GM15510 (cell line): Measurements from ENCODE around the gene TLX1.

Source experiments
- POLR2A ChIP-seq: IDR thresholded peaks from 3 replicates; pipeline ENCODE4 v1.6.1; 2011; ENCODE audit warnings: borderline replicate concordance; ENCODE audit not compliant: insufficient read length; ENCODE audit errors: extremely low read depth

TLX1 gene

DNA sequence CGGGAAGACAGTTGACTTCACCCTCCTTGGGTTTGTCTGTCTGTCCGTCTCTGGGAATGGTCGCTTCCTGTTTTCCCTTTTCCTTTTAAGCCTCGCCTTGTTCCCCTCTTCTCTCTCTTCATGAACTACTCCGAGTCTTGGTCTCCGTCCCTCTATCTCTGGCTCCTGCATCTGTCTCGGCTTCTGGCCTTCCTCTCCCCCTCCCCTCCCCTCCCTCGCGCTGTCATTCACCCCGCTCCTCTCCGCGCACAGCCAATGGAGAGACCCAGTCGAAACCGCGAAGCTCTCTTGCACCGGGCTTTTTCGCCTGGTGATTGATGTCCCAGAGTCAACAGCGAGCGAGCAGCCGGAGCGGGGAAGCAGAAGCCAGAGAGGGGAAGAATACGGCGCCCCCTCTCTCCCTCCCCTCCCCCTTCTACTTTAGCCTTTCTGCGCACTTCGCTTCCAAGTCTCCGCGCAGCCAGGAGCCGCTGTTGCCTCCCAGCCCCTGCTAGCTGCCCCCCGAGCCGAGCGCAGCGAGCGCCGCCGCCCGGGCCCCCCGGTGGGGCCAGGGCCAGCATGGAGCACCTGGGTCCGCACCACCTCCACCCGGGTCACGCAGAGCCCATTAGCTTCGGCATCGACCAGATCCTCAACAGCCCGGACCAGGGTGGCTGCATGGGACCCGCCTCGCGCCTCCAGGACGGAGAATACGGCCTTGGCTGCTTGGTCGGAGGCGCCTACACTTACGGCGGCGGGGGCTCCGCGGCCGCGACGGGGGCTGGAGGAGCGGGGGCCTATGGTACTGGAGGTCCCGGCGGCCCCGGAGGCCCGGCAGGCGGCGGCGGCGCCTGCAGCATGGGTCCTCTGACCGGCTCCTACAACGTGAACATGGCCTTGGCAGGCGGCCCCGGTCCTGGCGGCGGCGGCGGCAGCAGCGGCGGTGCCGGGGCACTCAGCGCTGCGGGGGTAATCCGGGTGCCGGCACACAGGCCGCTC, at the start of gene TLX1:
Gene TLX1, plus strand, starts transcription at position 317 of the 978 bp plus-strand sequence. Its CDS starts 242 bp downstream, at position 559.
- TF ChIP-seq POLR2A = no peak

DNA sequence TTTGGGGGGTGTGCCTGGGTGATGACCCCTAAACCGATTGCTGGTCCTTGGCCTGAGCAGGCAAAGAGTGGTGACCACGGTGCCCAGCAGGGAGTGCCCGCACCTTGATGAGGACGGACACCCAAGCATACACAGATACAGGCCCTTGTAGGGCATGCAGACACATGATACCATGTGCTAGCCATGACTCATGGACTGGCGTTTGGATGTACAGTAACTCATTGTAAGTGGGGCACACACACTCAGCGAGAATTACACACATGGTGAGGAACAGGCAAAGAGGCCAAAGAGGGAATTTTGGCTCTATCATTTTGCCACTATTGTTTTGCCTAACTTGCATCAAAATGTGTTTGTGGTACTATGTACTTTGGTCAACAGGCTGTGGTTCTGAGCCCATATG, 45.3 kb upstream of the TLX1 start:
- no peak for TF ChIP-seq POLR2A

DNA sequence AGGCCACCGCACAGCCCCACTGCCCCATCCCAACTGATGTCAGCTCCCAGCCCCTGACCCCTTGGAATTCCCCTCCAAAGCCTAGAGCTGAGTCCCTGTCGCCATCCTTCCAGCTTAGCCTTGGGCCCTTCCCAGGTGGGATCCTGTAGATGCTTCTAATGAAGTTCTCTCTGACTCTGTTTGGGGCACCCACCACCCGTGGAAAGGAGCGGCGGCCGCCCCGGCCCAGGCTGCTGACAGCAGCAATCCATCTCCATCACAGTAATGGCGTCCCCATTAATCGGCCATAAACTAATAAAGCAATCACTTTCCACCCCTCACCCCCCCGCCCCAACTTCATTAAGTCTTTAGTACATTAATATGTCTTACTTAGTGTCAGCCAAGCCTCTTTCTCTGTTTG, 43.7 kb upstream of the TLX1 start:
- TF ChIP-seq POLR2A = no peak

DNA sequence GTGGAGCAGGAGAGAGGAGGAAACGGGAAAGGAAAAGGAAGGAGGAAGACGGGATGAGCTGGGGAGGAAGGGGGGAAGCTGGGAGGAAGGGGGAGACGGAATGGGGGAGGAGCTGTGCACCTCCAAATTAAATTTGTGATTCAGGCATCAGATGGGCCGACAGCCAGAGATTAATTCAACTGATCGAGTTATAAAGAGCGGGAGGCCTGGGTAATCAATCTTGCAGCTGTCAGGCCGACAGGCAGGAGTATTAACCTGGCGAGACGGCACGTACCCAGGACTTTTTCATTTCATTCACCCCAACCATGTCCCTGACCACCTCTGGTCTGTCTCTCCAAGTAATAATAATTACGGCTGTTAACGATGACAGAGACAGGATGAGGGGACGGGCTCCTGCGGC, 43.1 kb upstream of the TLX1 start:
- TF ChIP-seq POLR2A = no peak

DNA sequence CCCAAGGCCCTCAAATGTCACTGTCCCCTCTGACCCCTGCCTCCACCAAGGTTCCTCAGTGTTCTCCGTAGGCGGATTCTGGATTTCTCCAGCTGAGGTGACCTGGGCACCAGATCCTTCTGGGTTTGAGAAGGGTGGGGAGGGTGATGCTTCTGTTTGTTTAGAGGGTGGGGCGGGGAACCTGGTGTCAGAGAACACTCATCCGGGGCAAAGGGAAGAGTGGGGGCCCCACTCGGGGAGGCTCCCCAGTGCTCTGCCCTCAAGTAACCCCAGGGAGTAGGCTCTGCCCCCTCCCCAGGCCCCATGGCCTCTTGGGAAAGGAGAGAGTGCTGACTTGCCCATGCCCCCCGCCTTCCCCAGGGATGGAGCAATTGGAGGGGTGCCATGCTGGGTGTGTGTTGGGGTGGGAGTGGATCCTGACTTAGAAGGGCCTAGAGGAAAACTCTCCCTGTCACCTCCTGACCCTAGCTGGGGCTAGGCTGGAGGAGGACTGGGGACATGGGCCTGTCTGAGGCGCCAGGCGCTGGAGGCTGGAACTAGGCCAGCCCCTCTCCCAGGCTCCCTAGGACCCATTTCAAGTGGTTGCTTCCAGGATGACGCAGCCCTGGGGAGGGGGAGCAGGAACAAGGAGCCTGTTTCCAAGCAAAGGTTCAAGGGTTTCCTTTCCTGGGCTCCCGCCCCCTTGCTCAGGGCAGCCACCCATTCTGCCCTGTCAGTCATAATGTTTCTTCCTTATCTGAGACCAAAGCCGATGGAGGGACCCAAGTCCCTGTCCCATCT, 41.4 kb upstream of the TLX1 start:
- no peak for TF ChIP-seq POLR2A

DNA sequence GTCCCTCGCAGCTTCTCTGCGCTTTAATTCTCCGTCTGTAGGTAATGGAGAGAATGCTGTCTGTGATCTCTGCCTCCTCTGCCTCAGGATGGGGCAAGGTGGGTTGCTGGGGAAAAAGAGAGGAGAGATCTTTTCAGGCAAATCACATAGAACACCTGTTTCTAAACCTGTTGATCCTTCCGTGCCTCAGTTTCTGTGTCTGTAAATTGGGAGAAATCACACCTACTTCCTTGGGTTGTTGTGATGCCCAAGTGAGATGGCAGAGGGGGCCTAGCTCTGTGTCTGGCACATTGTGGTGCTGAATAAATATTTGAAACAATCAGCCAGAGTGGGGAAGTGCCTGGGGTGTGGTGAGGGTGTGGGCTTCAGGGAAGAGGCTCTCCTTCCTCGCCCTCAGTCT, 40.5 kb upstream of the TLX1 start:
- no peak for TF ChIP-seq POLR2A

DNA sequence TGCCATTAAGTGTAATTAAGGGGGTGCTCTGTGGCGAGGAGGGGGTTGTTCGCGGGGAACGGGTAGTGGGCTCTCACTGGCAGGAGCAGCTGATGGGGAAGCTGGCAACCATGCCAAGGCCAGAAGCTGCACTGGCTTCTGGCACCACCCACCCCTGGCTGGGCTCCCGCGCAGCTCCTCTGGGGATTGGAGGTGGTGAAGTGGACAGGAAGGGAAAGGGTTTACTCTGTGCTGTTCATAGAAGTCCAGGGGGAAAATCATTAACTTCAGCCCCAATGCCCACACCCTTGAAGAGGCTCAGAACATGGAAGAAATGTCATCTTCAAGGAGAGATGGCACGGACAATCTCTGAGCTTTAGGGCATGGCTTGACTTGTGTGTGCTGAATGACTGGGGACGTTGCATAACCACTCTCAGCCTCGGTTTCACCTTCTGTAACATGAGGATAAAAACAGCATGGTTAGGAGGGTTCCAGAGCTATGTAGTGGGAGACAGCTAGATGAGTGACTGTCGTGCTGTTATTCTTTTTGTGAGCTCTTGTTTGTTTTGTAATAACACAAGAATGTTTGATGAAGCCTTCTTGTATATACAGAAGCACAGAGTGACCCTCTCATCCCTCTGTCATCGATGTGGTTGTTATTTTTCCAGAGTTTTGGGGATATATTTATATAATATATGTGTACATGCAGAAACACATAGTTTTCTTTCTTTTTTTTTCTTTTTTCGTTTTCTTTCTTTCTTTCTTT, 39.4 kb upstream of the TLX1 start:
- TF ChIP-seq POLR2A = no peak

DNA sequence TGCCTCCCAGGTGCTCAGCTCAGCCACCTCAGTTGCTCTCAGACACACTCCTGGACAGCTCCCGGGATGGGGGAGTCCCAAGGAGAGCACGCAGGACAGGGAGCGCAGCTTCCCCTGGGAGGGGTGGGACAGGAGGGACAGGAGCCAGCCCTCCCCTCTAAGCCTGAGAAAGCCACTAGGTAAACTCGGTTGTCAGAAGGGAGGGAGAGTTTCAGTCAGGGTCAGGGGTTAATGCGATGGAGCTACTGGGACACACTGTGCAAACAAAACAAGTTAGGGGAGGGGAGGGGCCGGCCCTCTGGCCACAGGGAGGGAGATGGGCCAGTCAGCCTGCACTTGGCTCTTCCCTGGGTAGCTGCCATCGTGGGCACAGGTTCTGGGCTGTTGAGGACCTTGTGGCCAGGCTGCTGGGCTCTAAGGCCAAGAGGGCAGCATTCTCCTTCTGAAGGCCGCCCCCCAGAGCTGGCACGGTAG, 38.2 kb upstream of the TLX1 start:
- TF ChIP-seq POLR2A = no peak

DNA sequence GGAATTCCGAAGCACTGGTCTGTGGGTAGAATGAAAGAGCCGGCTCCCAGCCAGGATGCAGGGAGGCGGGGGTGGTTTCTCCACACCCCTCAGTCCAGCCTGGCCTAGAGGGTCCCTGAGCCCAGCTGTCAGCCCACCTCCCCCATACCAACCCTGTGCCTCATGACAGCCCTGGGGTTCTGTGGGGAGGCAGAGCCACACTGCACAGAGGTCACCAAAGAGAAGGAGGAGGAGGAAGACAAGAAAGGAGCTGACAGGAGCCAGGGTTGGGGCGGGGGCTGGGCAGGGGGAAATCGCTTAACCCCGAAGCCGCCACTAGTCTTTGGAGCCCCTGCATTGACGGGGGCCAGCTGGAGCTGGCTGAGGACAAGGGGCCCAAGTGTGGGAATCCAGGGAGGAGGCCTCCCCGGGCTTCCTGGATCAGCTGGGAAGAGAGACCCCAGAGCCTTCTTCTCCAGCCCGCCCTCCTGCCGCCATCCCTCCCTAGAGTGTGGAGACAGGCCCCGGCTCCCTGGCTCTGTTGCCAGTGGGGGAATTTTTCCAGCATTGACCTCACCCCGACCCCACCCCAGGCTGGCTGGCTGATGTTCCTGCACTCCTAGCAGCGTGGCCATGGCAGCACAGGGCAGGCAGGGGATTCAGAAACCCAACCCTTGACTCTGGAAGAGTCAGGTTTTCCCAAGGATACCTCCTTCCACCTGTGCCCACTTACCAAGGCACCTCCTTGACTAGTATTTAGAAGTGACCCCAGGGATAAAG, 36.8 kb upstream of the TLX1 start:
- no peak for TF ChIP-seq POLR2A

DNA sequence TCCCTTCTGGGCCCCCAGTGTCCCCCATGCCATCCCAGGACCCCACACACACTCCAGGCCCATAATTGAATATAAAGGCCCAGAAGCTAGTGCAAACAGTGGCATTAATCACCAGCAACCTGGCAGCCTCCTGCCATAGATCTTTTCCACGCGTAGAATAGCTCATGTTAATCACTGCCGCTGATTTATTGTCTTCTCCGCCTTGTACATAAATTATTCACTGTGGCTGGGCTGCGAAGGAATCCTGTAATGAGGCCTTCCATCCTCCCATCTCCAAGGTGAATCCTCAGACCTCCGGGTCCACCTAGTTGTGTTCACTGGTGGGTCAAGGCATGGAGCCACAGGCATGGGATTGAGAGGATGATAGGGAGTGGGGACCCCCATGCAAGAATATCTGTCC, 36.1 kb upstream of the TLX1 start:
- TF ChIP-seq POLR2A = no peak

DNA sequence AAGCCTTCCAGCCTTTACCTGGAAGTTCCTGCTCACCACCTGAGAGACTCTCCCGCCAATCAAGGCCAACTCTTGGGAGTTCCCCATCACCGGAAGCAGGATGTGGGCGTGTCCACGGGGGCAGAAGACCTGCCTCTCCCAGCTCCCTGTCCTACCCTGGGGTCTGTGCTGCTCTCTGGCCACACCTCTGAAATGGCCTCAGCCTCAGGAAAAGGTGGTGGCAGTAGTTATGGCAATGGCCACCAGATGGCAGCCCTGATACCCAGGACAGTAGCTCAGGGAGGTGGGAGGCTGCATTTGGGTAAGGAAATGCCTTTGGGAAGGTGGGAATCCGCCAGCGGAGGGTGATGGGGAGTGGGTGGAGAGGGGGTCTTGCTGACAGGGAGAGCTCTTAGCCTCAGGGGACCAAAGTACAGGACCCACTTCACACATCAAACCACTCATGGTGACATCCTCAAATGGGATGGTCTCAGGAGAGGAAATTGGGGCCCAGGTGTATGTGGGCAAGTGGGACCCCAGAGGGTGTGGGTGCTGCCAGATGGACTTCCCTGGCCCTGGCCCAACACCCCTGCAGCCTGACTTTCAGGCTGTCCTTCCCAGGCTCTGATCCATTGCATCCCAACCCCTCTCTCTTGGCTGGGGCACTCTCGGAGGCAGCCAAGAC, 35.4 kb upstream of the TLX1 start:
- no peak for TF ChIP-seq POLR2A

DNA sequence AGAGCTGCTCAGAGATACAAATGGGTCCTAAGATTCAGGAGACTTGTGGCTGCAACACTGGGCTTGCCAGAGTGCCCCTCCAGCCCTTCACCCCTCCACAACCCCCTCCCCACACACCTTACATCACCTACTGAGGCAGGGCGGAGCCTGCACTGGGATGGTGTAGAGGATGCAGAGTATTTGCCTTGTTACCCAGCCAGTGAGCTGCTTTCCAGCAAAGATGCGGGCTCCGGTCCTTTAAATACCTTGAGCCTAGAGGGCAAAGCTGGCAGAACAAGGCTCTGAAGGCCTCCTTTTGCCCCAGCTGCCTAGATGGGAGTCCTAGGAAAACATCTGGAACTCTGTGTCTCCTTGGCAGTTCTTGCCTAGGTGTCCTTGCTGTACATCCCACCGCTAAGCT, 34.7 kb upstream of the TLX1 start:
- TF ChIP-seq POLR2A = no peak

DNA sequence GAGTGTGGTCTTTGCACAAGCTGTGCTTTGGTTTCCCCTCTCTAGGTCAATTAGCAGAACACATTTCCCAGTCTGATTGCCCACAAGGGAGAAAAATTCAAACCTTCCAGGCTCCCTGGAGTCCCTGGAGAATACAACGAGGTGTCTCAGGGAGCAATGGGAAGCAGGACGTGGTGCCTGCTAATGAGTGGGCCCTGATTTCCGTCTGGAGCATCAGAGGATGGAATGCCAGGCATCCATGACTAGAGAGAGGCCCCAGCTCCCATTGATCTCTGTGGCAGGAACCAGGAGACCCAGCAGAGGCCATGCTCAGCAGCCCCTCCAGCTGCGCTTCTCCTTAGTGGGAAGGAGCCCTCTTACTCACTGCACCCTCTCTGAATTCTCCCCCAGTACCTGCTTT, 33.2 kb upstream of the TLX1 start:
- no peak for TF ChIP-seq POLR2A

DNA sequence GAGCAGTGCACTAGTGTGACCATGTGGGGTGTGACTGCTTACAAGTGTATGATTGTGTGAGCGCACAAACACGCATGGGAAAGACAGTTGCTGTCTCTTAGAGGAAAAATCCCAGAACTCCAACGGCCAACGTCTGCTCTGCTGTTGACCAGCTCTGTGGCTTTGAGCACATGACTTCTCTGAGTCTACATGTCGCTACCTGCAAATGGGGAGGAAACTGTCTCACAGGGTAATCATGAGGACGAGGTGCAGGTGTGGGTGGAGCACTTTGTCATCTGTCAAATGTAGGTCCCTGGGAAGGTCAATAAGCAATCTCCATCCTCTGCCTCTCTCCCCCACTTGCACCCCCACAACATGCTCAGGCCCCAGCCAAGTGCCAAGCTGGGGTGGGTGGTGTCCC, 31.2 kb upstream of the TLX1 start:
- TF ChIP-seq POLR2A = no peak

DNA sequence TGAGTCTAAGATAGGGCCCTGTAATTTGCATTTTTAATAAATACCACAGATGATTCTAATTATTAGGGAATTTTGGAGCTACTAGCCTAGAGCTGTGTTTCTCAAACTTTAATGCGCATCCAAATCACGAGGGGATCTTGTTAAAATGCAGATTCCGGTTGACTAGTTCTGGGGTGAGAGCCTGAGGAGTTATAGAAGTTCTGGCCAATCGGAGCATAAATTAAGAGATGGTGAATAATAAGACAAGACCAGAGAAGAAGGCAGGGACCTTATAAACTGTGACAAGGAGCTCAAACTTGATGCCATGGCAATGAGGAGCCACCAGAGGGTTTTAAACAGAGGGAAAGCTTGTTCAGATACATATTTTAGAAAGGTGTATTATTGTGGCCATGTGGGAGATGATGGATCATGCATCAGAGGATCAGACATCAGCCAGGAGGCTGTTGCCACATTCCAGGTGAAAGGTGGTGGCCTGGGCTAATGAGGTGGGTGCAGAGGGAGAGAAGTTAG, 29.7 kb upstream of the TLX1 start:
- TF ChIP-seq POLR2A = no peak
